HG03159 (cell line): ENCODE data around the gene REEP6.

Source experiments
- ATAC-seq: cut with Tn5 transposase; IDR thresholded peaks from one replicate; pipeline ENCODE4 v1.9.1; 2021; ENCODE audit warnings: mild to moderate bottlenecking, moderate library complexity; ENCODE audit not compliant: unreplicated experiment

REEP6 gene

DNA sequence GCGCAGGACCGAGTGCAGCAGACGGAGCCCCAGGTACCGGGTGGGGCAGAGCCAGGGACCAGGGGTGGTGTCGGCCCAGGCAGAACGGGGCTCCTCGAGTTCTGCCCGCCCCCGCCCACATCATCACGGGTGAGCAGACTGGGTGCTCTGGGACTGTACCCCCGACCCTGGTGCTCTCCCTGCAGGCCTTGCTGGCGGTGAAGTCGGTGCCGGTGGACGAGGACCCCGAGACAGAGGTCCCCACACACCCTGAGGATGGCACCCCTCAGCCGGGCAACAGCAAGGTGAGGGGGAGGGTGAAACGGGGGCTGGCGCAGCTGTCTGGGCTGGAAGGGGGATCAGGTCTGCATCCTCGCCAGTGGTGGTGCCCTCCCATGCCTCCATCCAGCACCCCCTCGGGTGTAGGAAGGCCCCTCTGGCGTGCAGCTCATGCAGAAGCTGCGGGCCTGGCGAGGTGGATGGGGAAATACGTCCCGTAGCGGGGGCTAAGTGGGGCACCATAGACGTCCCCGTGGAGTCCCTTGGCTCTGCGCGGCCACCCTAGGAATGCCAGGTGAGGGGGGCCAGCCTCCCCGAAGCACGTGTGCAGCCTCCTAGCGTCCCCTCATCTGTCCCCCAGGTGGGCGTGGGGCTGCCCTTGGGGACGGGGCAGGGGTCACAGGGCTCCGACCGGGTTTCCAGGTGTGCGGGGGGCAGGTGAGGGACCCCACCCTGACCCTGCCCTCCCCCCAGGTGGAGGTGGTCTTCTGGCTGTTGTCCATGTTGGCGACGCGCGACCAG is 34.7 kb upstream of the REEP6 start:
- ATAC-seq: no peak

DNA sequence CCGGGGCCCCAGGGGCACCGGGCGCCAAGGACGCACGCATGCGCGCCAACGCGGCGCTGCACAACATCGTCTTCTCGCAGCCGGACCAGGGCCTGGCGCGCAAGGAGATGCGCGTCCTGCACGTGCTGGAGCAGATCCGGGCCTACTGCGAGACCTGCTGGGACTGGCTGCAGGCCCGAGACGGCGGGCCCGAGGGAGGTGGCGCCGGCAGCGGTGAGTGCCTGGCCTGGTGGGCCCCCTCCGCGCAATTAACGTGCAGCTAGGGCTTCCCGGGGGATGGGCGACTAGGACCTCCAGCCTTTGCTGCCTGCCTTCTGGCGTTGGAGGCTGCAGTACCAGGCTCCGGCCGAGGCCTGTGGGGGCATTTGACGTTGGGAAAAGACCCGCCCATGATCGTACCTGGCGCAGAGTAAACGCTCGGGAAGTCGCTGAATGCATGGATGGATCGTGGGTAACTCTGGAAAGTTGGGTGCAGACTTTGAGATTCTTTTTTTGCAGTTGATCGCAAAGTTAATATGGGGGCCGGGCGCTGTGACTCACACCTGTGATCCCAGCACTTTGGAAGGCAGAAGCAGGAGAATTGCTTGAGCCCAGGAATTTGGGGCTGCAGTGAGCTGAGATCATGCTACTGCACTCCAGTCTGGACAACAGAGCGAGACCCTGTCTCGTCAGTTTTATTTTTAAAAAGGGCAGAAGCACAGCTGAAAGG is 33.8 kb upstream of the REEP6 start:
- ATAC-seq: no peak

DNA sequence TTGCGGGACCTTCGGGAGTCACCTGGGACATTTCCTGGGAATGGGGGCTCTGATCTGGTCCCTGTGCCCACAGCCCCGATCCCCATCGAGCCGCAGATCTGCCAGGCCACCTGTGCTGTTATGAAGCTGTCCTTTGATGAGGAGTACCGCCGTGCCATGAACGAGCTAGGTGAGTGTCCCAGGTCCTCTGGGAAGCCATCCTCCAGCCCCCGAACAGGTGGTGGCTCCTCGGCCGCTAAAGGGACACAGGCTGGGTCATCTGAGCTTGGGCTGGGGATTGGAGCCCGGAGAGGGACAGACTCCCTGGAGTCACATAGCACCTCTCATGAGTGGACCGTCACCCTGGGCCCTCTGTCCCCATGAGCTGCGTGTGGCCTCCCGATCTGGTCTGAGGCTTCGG is 33.1 kb upstream of the REEP6 start:
- no peak for ATAC-seq

DNA sequence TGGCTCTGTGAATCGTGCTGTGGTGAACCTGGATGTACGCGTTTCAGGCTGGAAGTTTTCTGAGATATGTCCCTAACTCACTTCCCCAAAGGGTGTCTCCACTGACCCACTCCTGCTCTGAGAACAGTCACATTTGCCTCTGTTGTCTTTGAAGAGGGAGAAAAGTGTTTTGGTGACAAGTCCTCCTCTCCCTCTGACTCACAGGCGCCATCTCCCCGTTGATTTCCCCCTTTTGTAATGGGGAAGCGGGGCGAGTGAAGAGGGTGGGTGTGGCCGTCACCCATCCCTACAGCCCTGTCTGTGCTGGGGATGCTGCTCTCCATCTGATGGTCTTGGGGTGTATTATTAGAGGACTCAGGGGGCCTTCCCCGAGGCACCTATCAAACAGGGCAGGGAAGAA is 31.5 kb upstream of the REEP6 start:
- ATAC-seq: no peak

DNA sequence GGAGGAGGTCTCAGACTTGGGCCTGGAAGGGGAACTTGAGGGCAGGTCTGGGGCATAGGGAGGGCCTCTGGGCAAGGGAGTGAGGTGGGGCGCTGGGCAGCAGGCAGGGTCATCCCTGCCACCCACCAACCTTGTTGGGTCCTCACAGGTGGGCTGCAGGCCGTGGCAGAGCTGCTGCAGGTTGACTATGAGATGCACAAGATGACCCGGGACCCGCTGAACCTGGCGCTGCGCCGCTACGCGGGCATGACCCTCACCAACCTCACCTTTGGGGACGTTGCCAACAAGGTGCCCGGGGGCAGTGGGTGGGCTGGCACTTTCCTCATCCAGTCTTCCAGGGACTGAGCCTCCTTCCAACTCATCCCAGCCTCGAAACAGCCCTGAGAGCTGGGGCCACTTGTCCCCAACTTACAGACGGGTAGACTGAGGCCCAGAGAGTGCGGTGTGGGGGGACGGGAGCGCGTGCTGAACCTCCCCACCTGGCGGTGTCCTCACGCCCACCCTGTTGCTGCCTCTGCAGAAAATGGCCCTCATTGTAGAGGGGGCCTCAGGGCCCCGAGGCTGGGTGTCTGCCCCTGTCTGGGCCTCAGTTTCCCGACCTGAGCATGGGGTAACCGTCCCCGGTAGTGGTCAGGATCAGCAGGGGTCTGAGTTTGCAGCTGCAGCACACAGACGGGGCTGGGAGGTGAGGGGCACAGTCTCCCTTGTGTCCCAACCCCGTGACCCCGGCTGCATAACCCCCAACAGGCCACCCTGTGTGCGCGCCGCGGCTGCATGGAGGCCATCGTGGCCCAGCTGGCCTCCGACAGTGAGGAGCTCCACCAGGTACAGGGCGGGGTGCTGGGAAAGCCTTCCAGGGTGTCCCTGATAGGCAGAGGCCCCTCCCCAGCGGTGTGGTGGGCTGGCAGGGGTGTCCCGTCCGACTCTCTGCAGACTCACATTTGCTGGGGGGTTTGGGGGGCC is 30.7 kb upstream of the REEP6 start:
- no peak for ATAC-seq

DNA sequence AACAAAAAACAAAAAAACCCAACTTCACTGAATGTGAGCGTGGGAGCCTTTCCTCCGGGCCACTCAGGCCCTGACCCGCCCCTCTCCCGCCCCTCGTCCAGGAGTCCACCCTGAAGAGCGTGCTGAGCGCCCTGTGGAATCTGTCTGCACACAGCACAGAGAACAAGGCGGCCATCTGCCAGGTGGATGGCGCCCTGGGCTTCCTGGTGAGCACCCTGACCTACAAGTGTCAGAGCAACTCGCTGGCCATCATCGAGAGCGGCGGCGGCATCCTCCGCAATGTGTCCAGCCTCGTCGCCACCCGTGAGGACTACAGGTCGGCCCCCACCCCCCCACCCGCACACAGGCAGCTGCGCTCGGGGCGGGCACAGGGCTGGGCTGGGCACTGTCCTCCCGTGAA is 29.1 kb upstream of the REEP6 start:
- ATAC-seq: no peak

DNA sequence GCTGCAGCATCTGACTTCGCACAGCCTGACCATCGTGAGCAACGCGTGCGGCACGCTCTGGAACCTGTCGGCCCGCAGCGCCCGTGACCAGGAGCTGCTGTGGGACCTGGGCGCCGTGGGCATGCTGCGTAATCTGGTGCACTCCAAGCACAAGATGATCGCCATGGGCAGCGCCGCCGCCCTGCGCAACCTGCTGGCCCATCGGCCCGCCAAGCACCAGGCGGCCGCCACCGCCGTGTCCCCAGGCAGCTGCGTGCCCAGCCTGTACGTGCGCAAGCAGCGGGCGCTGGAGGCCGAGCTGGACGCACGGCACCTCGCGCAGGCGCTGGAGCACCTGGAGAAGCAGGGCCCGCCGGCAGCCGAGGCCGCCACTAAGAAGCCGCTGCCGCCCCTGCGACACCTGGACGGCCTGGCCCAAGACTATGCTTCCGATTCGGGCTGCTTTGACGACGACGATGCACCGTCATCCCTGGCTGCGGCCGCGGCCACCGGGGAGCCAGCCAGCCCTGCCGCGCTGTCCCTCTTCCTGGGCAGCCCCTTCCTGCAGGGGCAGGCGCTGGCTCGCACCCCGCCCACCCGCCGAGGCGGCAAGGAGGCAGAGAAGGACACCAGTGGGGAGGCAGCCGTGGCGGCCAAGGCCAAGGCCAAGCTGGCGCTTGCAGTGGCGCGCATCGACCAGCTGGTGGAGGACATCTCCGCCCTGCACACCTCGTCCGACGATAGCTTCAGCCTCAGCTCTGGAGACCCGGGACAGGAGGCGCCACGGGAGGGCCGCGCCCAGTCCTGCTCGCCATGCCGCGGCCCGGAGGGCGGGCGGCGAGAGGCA is 25.6 kb upstream of the REEP6 start:
- no peak for ATAC-seq

DNA sequence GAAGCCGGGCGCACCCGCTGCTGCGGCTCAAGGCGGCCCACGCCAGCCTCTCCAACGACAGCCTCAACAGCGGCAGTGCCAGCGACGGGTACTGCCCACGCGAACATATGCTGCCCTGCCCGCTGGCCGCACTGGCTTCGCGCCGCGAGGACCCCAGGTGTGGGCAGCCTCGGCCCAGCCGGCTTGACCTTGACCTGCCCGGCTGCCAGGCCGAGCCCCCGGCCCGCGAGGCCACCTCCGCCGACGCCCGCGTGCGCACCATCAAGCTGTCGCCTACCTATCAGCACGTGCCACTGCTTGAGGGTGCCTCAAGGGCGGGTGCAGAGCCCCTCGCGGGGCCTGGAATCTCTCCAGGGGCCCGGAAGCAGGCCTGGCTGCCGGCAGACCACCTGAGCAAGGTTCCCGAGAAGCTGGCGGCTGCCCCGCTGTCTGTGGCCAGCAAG is 24.9 kb upstream of the REEP6 start:
- no peak for ATAC-seq

DNA sequence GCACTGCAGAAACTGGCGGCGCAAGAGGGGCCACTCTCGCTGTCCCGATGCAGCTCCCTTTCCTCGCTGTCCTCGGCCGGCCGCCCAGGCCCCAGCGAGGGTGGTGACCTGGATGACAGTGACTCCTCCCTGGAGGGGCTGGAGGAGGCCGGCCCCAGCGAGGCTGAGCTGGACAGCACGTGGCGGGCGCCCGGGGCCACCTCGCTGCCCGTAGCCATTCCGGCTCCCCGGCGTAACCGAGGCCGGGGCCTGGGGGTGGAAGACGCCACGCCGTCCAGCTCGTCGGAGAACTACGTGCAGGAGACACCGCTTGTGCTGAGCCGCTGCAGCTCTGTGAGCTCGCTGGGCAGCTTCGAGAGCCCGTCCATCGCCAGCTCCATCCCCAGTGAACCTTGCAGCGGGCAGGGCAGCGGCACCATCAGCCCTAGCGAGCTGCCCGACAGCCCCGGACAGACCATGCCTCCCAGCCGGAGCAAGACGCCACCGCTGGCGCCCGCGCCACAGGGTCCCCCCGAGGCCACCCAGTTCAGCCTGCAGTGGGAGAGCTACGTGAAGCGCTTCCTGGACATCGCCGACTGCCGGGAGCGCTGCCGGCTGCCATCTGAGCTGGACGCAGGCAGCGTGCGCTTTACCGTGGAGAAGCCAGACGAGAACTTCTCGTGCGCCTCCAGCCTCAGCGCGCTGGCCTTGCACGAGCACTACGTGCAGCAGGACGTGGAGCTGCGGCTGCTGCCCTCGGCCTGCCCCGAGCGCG is 24.3 kb upstream of the REEP6 start:
- ATAC-seq: no peak

DNA sequence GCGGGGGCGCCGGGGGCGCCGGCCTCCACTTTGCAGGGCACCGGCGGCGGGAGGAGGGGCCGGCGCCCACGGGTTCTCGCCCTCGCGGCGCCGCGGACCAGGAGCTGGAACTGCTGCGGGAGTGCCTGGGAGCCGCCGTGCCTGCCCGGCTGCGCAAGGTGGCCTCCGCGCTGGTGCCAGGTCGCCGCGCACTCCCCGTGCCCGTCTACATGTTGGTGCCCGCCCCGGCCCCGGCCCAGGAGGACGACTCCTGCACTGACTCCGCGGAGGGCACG is 23.8 kb upstream of the REEP6 start:
- no peak for ATAC-seq

DNA sequence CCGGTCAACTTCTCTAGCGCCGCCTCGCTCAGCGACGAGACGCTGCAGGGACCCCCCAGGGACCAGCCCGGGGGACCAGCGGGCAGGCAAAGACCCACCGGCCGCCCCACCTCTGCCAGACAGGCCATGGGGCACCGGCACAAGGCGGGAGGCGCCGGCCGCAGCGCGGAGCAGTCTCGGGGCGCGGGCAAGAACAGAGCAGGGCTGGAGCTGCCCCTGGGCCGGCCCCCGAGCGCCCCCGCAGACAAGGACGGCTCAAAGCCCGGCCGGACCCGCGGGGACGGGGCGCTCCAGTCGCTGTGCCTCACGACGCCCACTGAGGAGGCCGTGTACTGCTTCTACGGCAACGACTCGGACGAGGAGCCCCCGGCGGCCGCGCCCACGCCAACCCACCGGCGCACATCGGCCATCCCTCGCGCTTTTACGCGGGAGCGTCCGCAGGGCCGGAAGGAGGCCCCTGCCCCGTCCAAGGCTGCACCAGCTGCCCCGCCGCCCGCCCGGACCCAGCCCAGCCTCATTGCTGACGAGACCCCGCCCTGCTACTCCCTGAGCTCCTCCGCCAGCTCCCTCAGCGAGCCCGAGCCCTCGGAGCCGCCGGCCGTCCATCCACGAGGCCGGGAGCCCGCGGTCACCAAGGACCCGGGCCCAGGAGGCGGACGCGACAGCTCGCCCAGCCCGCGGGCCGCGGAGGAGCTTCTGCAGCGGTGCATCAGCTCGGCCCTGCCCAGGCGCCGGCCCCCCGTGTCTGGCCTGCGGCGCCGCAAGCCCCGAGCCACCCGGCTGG is 23.3 kb upstream of the REEP6 start:
- ATAC-seq: no peak

DNA sequence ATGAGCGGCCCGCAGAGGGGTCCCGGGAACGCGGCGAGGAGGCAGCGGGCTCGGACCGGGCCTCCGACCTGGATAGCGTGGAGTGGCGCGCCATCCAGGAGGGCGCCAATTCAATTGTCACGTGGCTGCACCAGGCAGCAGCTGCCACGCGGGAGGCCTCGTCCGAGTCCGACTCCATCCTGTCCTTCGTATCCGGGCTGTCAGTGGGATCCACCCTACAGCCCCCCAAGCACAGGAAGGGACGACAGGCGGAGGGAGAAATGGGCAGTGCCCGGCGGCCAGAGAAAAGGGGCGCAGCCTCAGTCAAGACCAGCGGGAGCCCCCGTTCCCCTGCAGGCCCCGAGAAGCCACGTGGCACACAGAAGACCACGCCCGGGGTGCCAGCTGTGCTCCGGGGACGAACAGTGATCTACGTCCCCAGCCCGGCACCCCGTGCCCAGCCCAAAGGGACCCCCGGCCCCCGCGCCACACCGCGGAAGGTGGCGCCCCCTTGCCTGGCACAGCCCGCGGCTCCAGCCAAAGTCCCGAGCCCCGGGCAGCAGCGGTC is 22.6 kb upstream of the REEP6 start:
- no peak for ATAC-seq

DNA sequence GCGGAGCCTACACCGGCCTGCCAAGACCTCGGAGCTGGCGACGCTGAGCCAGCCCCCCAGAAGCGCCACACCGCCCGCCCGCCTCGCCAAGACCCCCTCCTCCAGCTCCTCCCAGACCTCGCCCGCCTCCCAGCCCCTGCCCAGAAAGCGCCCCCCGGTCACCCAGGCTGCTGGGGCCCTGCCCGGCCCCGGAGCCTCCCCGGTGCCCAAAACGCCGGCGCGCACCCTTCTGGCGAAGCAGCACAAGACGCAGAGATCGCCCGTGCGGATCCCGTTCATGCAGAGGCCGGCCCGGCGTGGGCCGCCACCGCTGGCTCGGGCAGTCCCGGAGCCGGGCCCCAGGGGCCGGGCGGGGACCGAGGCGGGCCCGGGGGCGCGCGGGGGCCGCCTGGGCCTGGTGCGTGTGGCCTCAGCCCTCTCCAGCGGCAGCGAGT is 22.1 kb upstream of the REEP6 start:
- ATAC-seq: no peak

DNA sequence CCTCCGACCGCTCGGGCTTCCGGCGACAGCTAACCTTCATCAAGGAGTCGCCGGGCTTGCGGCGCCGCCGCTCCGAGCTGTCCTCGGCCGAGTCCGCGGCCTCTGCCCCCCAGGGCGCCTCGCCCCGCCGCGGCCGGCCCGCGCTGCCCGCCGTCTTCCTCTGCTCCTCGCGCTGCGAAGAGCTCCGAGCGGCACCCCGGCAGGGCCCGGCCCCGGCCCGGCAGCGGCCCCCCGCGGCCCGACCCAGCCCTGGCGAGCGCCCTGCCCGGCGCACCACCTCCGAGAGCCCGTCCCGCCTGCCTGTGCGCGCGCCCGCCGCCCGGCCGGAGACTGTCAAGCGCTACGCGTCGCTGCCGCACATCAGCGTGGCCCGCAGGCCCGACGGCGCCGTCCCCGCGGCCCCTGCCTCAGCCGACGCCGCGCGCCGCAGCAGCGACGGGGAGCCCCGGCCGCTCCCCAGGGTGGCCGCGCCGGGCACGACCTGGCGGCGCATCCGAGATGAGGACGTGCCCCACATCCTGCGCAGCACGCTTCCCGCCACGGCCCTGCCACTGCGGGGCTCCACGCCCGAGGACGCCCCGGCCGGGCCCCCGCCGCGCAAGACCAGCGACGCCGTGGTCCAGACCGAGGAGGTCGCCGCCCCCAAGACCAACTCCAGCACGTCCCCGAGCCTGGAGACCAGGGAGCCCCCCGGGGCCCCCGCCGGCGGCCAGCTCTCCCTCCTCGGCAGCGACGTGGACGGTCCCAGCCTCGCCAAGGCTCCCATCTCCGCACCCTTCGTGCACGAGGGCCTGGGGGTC is 21.5 kb upstream of the REEP6 start:
- no peak for ATAC-seq

DNA sequence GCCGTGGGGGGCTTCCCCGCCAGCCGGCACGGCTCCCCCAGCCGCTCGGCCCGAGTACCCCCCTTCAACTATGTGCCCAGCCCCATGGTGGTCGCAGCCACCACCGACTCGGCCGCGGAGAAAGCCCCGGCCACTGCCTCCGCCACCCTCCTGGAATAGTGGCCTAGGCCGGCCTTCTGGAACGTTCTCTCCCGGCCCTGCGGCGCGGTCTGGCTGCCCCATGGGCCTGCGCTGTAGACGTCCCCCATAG is 21.0 kb upstream of the REEP6 start:
- no peak for ATAC-seq

DNA sequence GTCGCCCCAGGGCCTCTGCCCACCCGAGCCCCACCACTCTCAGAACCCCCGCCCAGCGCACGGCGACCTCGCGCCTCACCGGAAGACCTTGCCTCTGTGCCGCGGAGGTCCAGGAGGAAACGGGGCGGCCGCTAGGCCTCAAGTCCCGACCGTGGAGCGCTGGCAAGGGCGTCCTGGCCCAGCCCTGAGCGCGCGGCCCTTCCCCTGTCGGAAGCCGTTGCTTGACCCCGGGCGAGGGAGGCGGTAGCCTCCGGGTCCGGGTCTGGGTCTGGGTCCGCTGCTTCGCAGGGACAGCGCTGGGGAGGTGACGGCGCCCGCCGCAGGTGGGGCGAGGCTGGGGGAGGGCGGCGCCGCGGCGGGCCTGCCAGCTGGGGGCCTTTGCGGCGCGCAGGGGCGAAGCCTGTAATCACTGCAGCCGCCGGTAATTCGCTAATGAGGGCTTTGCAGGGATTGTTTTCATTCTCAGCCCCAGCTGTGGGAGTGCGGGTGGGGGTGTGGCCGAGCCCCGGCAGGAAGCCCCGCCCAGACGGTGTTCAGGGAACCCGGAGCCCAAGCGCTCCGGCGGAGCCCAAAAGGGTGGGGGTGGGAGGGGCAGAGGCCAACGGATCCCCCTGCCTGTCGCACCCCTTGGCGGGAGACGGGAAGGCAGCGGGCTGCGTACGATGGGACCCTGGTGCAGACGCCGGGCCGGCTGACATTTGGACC is 20.5 kb upstream of the REEP6 start:
- ATAC-seq: no peak

DNA sequence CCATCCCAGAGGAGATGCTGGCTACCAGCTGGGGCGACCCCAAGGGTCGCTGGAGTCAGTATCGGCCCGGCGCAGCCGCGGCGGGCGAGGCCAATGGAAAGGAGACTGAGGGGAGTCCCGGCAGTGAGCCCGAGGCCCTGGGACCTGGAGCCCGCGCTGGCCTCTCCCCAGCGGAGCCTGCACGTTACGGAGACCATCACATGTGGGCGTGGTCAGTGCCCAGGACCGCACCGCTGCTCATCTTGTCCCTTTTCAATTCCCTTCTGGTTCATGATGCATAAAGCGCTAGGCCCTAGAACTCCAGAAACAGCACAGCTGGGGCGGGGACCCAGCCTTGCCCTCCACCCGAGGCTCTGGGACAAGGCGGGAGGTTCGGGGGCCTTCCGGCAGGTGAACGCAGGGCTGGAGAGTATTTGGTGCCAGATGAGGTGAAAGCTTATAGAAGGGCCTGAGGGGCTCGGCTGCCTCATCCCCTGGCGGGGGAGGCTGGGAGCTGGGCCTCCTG is 19.9 kb upstream of the REEP6 start:
- no peak for ATAC-seq
